KMS-11 (cell line): ENCODE results near the gene PKP3.

Experiments used
- H2AFZ ChIP-seq: fragments of 200-600 bp; sonication (generic); 2 replicates; pipeline ENCODE4 v1.6.1; 2016; ENCODE audit warnings: antibody characterized with exemption, mixed run types, low read depth
- H3K27ac ChIP-seq: fragments of 200-600 bp; sonication (generic); 2 replicates; pipeline ENCODE4 v1.6.1; 2016; ENCODE audit warnings: mild to moderate bottlenecking, mixed run types
- H3K27me3 ChIP-seq: fragments of 200-600 bp; sonication (generic); 2 replicates; pipeline ENCODE4 v1.6.1; 2017; ENCODE audit warnings: mild to moderate bottlenecking, low read depth, mixed run types, moderate library complexity; ENCODE audit not compliant: insufficient read depth
- H3K36me3 ChIP-seq: fragments of 200-600 bp; sonication (generic); 2 replicates; pipeline ENCODE4 v1.6.1; 2017; ENCODE audit warnings: mild to moderate bottlenecking, mixed run types; ENCODE audit not compliant: insufficient read depth
- H3K4me1 ChIP-seq: fragments of 200-600 bp; sonication (generic); 2 replicates; pipeline ENCODE4 v1.6.1; 2016; ENCODE audit warnings: mild to moderate bottlenecking, low read depth, mixed run types; ENCODE audit not compliant: poor library complexity, severe bottlenecking
- H3K4me2 ChIP-seq: fragments of 200-600 bp; sonication (generic); 2 replicates; pipeline ENCODE4 v1.7.0; 2016; ENCODE audit warnings: mild to moderate bottlenecking, mixed run types
- H3K4me3 ChIP-seq: fragments of 200-600 bp; sonication (generic); IDR thresholded peaks from 2 replicates; pipeline ENCODE4 v1.6.1; 2017; ENCODE audit warnings: low read depth, low read length, mixed read lengths; ENCODE audit not compliant: insufficient read depth
- H3K79me2 ChIP-seq: fragments of 200-600 bp; sonication (generic); 2 replicates; pipeline ENCODE4 v1.6.1; 2016; ENCODE audit warnings: low read depth, mixed run types; ENCODE audit not compliant: insufficient read depth
- H3K9ac ChIP-seq: fragments of 200-600 bp; sonication (generic); 2 replicates; pipeline ENCODE4 v1.6.1; 2016; ENCODE audit warnings: mild to moderate bottlenecking, mixed run types
- H4K20me1 ChIP-seq: fragments of 200-600 bp; sonication (generic); 2 replicates; pipeline ENCODE4 v1.6.1; 2016; ENCODE audit warnings: mild to moderate bottlenecking, mixed run types; ENCODE audit not compliant: insufficient read depth
- TF ChIP-seq, protein P1 (sequence below): fragments of 200-600 bp; sonication (generic); conservative IDR thresholded peaks from 2 replicates; pipeline ENCODE4 v1.6.1; 2017; ENCODE audit warnings: low read depth, mild to moderate bottlenecking, antibody characterized with exemption, low read length, moderate library complexity, mixed read lengths

Gene PKP3

DNA sequence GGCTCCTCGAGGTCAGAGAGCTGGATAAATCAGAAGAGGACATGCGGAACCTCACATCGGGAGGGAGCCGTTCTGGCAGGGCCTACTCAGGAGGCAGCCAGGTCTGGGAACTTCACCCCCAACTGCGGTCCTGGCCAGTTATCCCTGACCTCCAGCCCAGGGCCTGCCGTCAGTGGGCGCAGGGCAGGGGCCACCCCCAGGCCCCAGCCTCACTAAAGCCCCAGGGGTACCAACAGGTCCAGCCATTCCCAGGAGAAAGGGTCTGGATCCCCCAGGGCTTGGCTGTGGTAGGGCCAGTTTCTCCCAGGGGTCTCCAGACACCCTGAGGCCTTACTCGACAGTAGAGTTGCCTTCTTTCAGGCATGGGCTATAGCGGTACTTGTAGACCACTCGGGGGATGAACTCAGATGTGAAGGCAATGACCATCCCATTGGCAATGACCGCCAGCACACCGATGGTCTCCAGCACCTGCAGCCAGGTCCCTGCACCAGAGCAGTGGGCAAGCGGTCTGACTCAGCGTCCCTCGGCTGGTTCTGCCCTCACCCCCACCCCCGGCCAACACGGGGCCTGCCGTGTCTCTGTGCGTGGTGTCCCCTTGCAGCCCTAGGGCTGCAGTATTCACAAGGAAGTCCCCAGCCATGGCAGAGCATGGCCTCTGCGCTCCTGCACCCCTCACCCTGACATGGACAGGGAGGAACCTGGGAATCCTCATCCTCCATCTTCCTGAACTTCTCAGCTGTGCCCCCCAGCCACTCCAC is 25.4 kb downstream of the PKP3 start:
- TF ChIP-seq, protein P1, sequence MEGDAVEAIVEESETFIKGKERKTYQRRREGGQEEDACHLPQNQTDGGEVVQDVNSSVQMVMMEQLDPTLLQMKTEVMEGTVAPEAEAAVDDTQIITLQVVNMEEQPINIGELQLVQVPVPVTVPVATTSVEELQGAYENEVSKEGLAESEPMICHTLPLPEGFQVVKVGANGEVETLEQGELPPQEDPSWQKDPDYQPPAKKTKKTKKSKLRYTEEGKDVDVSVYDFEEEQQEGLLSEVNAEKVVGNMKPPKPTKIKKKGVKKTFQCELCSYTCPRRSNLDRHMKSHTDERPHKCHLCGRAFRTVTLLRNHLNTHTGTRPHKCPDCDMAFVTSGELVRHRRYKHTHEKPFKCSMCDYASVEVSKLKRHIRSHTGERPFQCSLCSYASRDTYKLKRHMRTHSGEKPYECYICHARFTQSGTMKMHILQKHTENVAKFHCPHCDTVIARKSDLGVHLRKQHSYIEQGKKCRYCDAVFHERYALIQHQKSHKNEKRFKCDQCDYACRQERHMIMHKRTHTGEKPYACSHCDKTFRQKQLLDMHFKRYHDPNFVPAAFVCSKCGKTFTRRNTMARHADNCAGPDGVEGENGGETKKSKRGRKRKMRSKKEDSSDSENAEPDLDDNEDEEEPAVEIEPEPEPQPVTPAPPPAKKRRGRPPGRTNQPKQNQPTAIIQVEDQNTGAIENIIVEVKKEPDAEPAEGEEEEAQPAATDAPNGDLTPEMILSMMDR: no peak
- no peak overlapping the region for H2AFZ ChIP-seq
- H3K27me3 ChIP-seq: peaks cover 47% of the 10 kb centered on the region
- H3K4me2 ChIP-seq: no peak overlapping the region
- H3K27ac ChIP-seq: no peak overlapping the region
- no peak overlapping the region for H3K4me3 ChIP-seq
- H3K79me2 ChIP-seq: no peaks in the 10 kb centered on the region
- no peak overlapping the region for H3K9ac ChIP-seq
- no peaks in the 10 kb centered on the region for H3K36me3 ChIP-seq
- H3K4me1 ChIP-seq: no peaks in the 10 kb centered on the region
- no peaks in the 10 kb centered on the region for H4K20me1 ChIP-seq

DNA sequence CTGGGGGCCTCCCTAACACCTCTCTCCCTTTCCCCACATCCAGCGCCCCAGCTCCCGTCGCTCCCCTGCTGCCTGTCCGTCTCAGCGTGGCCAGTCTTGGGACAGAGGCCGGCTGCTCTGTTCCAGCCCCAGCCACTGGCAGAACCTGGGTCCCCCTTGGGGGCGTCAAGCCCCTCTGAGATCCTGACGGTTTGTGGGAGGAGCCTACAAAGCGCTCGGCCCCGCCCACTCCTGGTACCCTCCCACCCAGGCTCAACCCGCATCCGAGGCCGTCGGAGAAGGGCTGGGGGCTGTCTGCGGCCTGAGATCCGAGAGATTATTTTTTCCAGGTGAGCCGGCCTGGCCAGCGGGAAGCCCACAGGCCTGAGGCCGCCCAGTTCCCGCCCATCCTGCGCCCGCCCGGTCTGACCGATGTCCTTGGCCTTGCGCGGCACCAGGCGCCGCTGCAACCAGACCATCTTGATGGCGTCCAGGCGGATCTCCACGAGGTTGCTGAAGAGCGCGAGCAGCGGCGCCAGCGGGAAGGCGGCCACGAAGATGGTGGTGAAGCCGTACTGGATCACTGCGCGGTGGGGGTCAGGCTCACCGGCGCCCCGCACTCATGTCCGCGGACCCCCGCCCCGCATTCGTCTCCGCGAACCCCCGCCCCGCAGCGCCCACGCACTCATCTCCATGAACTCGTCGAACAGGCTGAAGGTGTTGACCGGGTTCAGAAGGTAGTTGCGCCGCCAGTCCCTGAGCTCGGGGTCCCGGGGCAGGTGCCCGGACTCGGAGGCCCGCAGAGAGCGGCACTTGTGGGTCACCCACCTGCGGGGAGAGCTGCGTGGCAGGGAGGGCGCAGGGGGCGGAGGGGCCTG is 26.3 kb downstream of the PKP3 start:
- Histone ChIP-seq H3K36me3 (no peaks in the 10 kb centered on the region), H3K4me1 (no peaks in the 10 kb centered on the region), H3K4me3 (no peak overlapping the region), H2AFZ (no peak overlapping the region), H3K27ac (no peak overlapping the region), H3K9ac (no peak overlapping the region), H3K4me2 (no peak overlapping the region), H4K20me1 (no peaks in the 10 kb centered on the region), H3K27me3 (peaks cover 43% of the 10 kb centered on the region), H3K79me2 (no peaks in the 10 kb centered on the region)
- TF ChIP-seq, protein P1: no peak

DNA sequence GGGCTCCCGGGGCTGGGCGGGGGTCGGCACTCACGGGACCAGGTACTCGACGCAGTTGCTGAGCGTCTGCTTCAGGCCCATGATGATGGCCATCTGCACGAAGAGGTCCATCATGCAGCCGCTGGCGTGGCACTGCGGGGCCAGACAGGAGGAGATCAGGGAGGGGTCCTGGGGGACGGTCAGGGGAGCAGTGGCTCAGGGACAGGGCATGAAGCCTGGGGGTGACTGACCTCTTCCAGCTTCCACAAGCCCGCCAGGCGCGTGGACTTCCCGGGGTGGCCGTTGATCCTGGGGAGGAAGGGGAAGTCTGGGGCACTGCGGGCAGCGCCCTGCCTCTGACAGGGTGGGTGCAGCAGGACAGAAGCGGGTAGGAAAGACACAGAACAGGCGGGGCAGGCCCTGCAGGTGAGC is 26.9 kb downstream of the PKP3 start:
- Histone ChIP-seq H3K36me3 (no peaks in the 10 kb centered on the region), H3K79me2 (no peaks in the 10 kb centered on the region), H3K9ac (no peak overlapping the region), H2AFZ (no peak overlapping the region), H3K4me3 (no peak overlapping the region), H3K4me1 (no peaks in the 10 kb centered on the region), H3K4me2 (no peak overlapping the region), H3K27me3 (peaks cover 37% of the 10 kb centered on the region), H4K20me1 (no peaks in the 10 kb centered on the region), H3K27ac (no peak overlapping the region)
- TF ChIP-seq, protein P1: no peak

DNA sequence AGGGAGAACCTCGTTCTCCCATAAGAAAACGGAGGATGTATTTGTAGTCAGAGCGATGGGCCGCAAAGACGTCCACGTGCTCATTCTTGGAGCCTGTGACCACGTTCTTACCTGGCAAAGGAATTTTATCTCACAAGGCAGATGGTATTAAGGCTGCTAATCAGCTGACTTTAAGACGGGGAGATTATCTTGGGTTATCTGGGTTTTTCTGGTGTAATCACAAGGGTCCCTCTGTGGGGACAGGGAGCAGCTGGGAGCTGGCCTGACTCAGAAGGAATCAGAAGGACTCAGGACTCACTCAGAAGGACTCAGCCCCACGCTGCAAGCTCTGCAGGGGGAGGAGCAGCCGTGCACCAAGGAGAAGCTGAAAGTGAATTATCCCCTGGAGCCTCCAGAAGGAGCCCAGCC is 28.2 kb downstream of the PKP3 start:
- Histone ChIP-seq H3K4me3 (no peak overlapping the region), H3K27me3 (peaks cover 25% of the 10 kb centered on the region; the same call in 1 of the 2 replicates), H4K20me1 (no peaks in the 10 kb centered on the region), H3K79me2 (no peaks in the 10 kb centered on the region), H3K4me1 (no peaks in the 10 kb centered on the region), H3K9ac (no peak overlapping the region), H2AFZ (no peak overlapping the region), H3K4me2 (no peak overlapping the region), H3K36me3 (no peaks in the 10 kb centered on the region), H3K27ac (no peak overlapping the region)
- TF ChIP-seq, protein P1: no peak
